ENCODE data around the gene PHLDB2.

The PHLDB2 gene

GRCh38 chr3:111904376-111905241 lies 45.5 kb downstream of the PHLDB2 start:
- Histone ChIP-seq H3K4me3 (ENCODE audit: low read depth, low read length) (no peak overlapping the region), H3K36me3 (ENCODE audit: control insufficient read depth, insufficient read depth, low read length) (no peaks in the 10 kb centered on the region), H3K9me3 (ENCODE audit: control insufficient read depth, insufficient read depth, low read depth, low read length) (no peaks in the 10 kb centered on the region), H3K4me1 (ENCODE audit: control insufficient read depth, insufficient read depth, low read length) (no peaks in the 10 kb centered on the region), H3K27ac (ENCODE audit: low read depth, low read length) (no peak overlapping the region), H3K27me3 (ENCODE audit: control insufficient read depth, insufficient read depth, low read length) (no peaks in the 10 kb centered on the region), H3K9ac (ENCODE audit: low read length) (no peak overlapping the region)

- H3K4me1 ChIP-seq (ENCODE audit: control insufficient read depth, insufficient read depth, low read length) = peaks cover 10% of the 10 kb centered on the region; the same call in 1 of the 2 replicates
These were observed 47.6 kb downstream of the PHLDB2 start for GRCh38 chr3:111906656-111907055.

GRCh38 chr3:111907151-111907550 lies 48.1 kb downstream of the PHLDB2 start:
- Histone ChIP-seq H3K9me3 (ENCODE audit: control insufficient read depth, insufficient read depth, low read depth, low read length) (no peaks in the 10 kb centered on the region), H3K9ac (ENCODE audit: low read length) (no peak overlapping the region), H3K36me3 (ENCODE audit: control insufficient read depth, insufficient read depth, low read length) (no peaks in the 10 kb centered on the region), H3K27ac (ENCODE audit: low read depth, low read length) (no peak overlapping the region), H3K27me3 (ENCODE audit: control insufficient read depth, insufficient read depth, low read length) (no peaks in the 10 kb centered on the region), H3K4me3 (ENCODE audit: low read depth, low read length) (no peak overlapping the region), H3K4me1 (ENCODE audit: control insufficient read depth, insufficient read depth, low read length) (peaks cover 15% of the 10 kb centered on the region; the same call in 1 of the 2 replicates)

More at GRCh38 chr3:111906656-111907055, 47.6 kb downstream of the PHLDB2 start:
- Histone ChIP-seq H3K27ac (ENCODE audit: low read depth, low read length) (no peak overlapping the region), H3K27me3 (ENCODE audit: control insufficient read depth, insufficient read depth, low read length) (no peaks in the 10 kb centered on the region), H3K9me3 (ENCODE audit: control insufficient read depth, insufficient read depth, low read depth, low read length) (no peaks in the 10 kb centered on the region), H3K36me3 (ENCODE audit: control insufficient read depth, insufficient read depth, low read length) (no peaks in the 10 kb centered on the region), H3K4me3 (ENCODE audit: low read depth, low read length) (no peak overlapping the region), H3K9ac (ENCODE audit: low read length) (no peak overlapping the region)

- H3K27me3 ChIP-seq (ENCODE audit: control insufficient read depth, insufficient read depth, low read length) = no peaks in the 10 kb centered on the region
- H3K4me1 ChIP-seq (ENCODE audit: control insufficient read depth, insufficient read depth, low read length) = peaks cover 33% of the 10 kb centered on the region
- no peak overlapping the region for H3K9ac ChIP-seq (ENCODE audit: low read length)
- H3K9me3 ChIP-seq (ENCODE audit: control insufficient read depth, insufficient read depth, low read depth, low read length) = no peaks in the 10 kb centered on the region
- no peak overlapping the region for H3K27ac ChIP-seq (ENCODE audit: low read depth, low read length)
- no peak overlapping the region for H3K4me3 ChIP-seq (ENCODE audit: low read depth, low read length)
- peaks cover 6% of the 10 kb centered on the region; the same call in 1 of the 2 replicates for H3K36me3 ChIP-seq (ENCODE audit: control insufficient read depth, insufficient read depth, low read length)
These were observed 51.7 kb downstream of the PHLDB2 start for GRCh38 chr3:111910806-111911205.

GRCh38 chr3:111911446-111911845 lies 52.4 kb downstream of the PHLDB2 start:
- Histone ChIP-seq H3K27me3 (ENCODE audit: control insufficient read depth, insufficient read depth, low read length) (no peaks in the 10 kb centered on the region), H3K4me3 (ENCODE audit: low read depth, low read length) (no peak overlapping the region), H3K9ac (ENCODE audit: low read length) (no peak overlapping the region), H3K36me3 (ENCODE audit: control insufficient read depth, insufficient read depth, low read length) (peaks cover 6% of the 10 kb centered on the region; the same call in 1 of the 2 replicates), H3K27ac (ENCODE audit: low read depth, low read length) (no peak overlapping the region), H3K9me3 (ENCODE audit: control insufficient read depth, insufficient read depth, low read depth, low read length) (no peaks in the 10 kb centered on the region), H3K4me1 (ENCODE audit: control insufficient read depth, insufficient read depth, low read length) (peaks cover 40% of the 10 kb centered on the region)

- H3K36me3 ChIP-seq (ENCODE audit: control insufficient read depth, insufficient read depth, low read length) = peaks cover 6% of the 10 kb centered on the region; the same call in 1 of the 2 replicates
- no peak overlapping the region for H3K9ac ChIP-seq (ENCODE audit: low read length)
- peaks cover 4% of the 10 kb centered on the region for H3K27me3 ChIP-seq (ENCODE audit: control insufficient read depth, insufficient read depth, low read length)
- no peak overlapping the region; the same call in 1 of the 2 replicates for H3K4me3 ChIP-seq (ENCODE audit: low read depth, low read length)
- peak overlapping the region; percentile 9; the same call in 1 of the 2 replicates for H3K27ac ChIP-seq (ENCODE audit: low read depth, low read length)
- peaks cover 52% of the 10 kb centered on the region for H3K4me1 ChIP-seq (ENCODE audit: control insufficient read depth, insufficient read depth, low read length)
- H3K9me3 ChIP-seq (ENCODE audit: control insufficient read depth, insufficient read depth, low read depth, low read length) = no peaks in the 10 kb centered on the region
These were observed 54.2 kb downstream of the PHLDB2 start for GRCh38 chr3:111913163-111913763.

- Histone ChIP-seq H3K4me3 (ENCODE audit: low read depth, low read length) (no peak overlapping the region), H3K27ac (ENCODE audit: low read depth, low read length) (no peak overlapping the region), H3K9me3 (ENCODE audit: control insufficient read depth, insufficient read depth, low read depth, low read length) (no peaks in the 10 kb centered on the region), H3K9ac (ENCODE audit: low read length) (no peak overlapping the region), H3K36me3 (ENCODE audit: control insufficient read depth, insufficient read depth, low read length) (peaks cover 21% of the 10 kb centered on the region; the same call in 1 of the 2 replicates), H3K27me3 (ENCODE audit: control insufficient read depth, insufficient read depth, low read length) (peaks cover 30% of the 10 kb centered on the region), H3K4me1 (ENCODE audit: control insufficient read depth, insufficient read depth, low read length) (peaks cover 56% of the 10 kb centered on the region)
These were observed 56.8 kb downstream of the PHLDB2 start for GRCh38 chr3:111915905-111916304.

- H3K4me1 ChIP-seq (ENCODE audit: control insufficient read depth, insufficient read depth, low read length) = peaks cover 45% of the 10 kb centered on the region
- peaks cover 24% of the 10 kb centered on the region for H3K36me3 ChIP-seq (ENCODE audit: control insufficient read depth, insufficient read depth, low read length)
- no peak overlapping the region for H3K9ac ChIP-seq (ENCODE audit: low read length)
- H3K4me3 ChIP-seq (ENCODE audit: low read depth, low read length) = no peak overlapping the region
- H3K27me3 ChIP-seq (ENCODE audit: control insufficient read depth, insufficient read depth, low read length) = peaks cover 31% of the 10 kb centered on the region
- peak overlapping the region; percentile 20; the same call in 1 of the 2 replicates for H3K27ac ChIP-seq (ENCODE audit: low read depth, low read length)
- H3K9me3 ChIP-seq (ENCODE audit: control insufficient read depth, insufficient read depth, low read depth, low read length) = no peaks in the 10 kb centered on the region
These were observed 58.2 kb downstream of the PHLDB2 start for GRCh38 chr3:111917300-111917699.

GRCh38 chr3:111919370-111920065 lies 60.5 kb downstream of the PHLDB2 start:
- H3K4me3 ChIP-seq (ENCODE audit: low read depth, low read length) = no peak overlapping the region
- peaks cover 33% of the 10 kb centered on the region for H3K36me3 ChIP-seq (ENCODE audit: control insufficient read depth, insufficient read depth, low read length)
- peaks cover 31% of the 10 kb centered on the region for H3K27me3 ChIP-seq (ENCODE audit: control insufficient read depth, insufficient read depth, low read length)
- H3K9ac ChIP-seq (ENCODE audit: low read length) = no peak overlapping the region
- H3K9me3 ChIP-seq (ENCODE audit: control insufficient read depth, insufficient read depth, low read depth, low read length) = no peaks in the 10 kb centered on the region
- H3K27ac ChIP-seq (ENCODE audit: low read depth, low read length) = no peak overlapping the region
- peaks cover 31% of the 10 kb centered on the region for H3K4me1 ChIP-seq (ENCODE audit: control insufficient read depth, insufficient read depth, low read length)

GRCh38 chr3:111921181-111921580 lies 62.1 kb downstream of the PHLDB2 start:
- H3K36me3 ChIP-seq (ENCODE audit: control insufficient read depth, insufficient read depth, low read length) = peaks cover 33% of the 10 kb centered on the region
- H3K9me3 ChIP-seq (ENCODE audit: control insufficient read depth, insufficient read depth, low read depth, low read length) = no peaks in the 10 kb centered on the region
- no peak overlapping the region for H3K4me3 ChIP-seq (ENCODE audit: low read depth, low read length)

More at GRCh38 chr3:111921181-111921580, 62.1 kb downstream of the PHLDB2 start:
- Histone ChIP-seq H3K9ac (ENCODE audit: low read length) (no peak overlapping the region), H3K27ac (ENCODE audit: low read depth, low read length) (no peak overlapping the region), H3K4me1 (ENCODE audit: control insufficient read depth, insufficient read depth, low read length) (peaks cover 22% of the 10 kb centered on the region), H3K27me3 (ENCODE audit: control insufficient read depth, insufficient read depth, low read length) (peaks cover 31% of the 10 kb centered on the region)

Data from HUES6 (cell line).